Stimulated activated CD4-positive, alpha-beta T cell treated with anti-CD3 and anti-CD28 coated beads, Interleukin-15, amount 100 ng/mL, for 48 hours (primary cell): ENCODE results near the gene TAS1R3.

ENCODE experiments used
- DNase-seq, 2 donors: peaks; one replicate each; pipeline ENCODE4 v3.0.0-alpha.2; 2020; ENCODE audit warnings: low read depth in 2 of 2

TAS1R3 gene

DNA sequence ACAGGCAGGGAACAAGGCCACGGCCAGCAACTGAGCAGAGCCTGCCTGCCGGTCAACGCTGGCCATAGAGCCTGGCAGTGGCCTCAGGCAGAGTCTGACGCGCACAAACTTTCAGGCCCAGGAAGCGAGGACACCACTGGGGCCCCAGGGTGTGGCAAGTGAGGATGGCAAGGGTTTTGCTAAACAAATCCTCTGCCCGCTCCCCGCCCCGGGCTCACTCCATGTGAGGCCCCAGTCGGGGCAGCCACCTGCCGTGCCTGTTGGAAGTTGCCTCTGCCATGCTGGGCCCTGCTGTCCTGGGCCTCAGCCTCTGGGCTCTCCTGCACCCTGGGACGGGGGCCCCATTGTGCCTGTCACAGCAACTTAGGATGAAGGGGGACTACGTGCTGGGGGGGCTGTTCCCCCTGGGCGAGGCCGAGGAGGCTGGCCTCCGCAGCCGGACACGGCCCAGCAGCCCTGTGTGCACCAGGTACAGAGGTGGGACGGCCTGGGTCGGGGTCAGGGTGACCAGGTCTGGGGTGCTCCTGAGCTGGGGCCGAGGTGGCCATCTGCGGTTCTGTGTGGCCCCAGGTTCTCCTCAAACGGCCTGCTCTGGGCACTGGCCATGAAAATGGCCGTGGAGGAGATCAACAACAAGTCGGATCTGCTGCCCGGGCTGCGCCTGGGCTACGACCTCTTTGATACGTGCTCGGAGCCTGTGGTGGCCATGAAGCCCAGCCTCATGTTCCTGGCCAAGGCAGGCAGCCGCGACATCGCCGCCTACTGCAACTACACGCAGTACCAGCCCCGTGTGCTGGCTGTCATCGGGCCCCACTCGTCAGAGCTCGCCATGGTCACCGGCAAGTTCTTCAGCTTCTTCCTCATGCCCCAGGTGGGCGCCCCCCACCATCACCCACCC is at the start of gene TAS1R3:
Gene TAS1R3, plus strand, starts transcription at position 213 of the 898 bp plus-strand sequence. Its CDS starts 66 bp downstream, at position 279.
- no peak for DNase-seq

DNA sequence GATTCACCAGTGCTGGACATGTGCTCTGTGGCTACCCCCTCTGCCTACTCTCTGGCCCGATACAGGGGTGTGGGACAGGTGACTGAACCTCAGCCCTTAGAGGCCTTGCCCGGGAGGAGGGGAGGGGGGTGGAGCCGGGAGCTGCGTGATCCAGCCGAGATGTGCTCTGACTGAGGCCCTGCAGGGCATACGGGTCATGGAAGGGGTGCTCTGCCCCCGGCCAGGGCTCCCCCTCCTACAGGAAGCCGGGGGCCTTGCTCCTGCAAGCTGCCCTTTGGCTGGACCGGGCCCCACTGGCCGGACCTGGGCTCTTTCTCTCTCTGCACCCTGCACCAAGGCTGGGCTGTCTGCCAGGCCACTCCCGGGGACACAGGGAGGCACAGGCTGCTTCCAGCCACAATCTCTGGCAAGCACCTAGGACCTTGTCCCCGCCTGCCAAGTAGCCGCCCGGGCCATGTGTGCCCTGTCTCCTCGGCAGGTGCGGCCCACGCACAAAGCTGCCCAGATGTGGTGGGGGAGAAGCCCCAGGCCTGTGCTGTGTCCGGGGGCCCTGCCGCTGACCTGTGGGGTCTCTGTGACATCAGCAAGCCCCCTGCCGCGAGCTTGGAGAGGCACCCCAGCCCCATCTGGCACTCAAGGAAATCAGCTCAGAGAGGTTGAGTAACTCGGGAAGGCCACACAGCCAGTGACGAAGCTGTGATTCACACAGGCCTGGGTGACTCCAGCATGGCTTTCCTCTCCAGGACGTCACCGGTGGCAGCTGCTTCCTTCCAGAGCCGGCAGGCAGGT is 49.4 kb upstream of the TAS1R3 start:
- DNase-seq: peak; percentile 27 to 39

DNA sequence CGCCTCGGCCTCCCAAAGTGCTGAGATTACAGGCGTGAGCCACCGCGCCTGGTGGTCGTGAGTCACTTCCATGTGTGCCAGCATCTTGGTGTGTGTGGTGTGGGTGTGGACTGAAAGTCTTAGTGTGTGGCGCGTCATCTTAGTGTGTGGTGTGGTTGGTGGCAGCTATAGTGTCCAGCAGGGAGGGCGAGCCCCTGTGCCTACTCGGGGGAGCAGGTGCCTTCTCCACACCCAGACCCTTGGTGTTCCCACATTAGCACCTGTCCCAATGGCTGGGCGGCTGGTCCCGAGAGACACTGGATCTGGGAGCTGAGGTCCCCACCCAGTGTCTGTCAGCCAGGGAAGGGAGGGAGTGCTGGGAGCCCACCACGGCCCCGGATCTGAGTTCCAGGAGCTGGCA is 48.1 kb upstream of the TAS1R3 start:
- peak in 1 of 2 donors; percentile 44 for DNase-seq

DNA sequence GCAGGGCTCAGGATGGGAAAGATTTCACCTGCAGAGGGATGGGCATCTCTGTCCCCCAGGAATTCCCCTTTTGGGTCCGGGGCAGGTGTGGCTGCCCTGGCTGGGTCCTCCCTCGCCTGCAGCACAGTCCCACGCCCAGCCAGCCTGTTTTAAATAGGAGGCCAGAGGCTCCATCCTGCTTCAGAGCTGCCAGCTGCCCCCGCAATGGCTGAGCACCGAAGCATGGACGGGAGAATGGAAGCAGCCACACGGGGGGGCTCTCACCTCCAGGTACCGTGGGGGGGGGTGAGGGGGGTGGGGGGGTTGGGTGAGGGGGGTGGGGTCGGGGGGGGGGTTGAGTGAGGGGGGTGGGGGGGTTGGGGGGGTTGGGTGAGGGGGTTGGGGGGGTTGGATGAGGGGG is 47.3 kb upstream of the TAS1R3 start:
- DNase-seq: no peak

DNA sequence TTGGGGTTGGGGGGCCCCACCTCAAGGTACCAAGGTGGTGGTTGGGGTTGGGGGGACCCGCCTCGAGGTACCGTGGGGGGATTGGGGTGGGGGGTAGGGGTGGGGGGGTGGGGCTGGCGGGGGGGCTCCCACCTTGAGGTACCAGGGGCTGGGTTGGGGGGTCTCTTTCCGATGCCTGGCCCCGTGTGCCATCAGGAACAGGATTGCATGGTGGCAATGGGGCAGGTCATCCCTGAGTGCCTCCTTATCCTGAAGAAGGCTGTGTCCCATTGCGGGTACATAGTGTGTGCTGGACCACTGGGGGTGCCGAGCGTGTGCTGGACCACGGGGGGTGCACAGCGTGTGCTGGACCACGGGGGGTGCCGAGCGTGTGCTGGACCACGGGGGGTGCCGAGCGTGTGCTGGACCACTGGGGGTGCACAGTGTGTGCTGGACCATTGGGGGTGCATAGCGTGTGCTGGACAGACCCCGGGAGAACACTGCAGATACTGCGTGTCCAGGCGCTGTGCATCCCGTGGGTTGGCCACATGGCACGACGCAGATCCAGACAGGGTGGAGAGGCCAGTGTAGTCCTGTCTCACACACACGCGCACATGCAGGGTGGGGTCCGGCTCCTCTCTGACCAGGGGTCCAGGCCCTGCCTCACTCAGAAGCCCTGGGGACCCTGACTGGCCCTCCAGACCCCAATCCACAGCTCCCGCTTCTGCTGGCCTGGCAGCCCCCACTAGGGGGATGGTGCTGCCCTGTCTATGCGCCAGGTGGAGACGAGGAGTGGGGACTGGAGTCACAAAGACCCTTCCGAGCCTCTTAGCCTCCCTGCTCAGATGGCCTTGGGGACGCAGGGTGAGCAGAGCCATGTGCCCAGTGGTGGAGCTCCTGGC is 46.6 kb upstream of the TAS1R3 start:
- no peak for DNase-seq

DNA sequence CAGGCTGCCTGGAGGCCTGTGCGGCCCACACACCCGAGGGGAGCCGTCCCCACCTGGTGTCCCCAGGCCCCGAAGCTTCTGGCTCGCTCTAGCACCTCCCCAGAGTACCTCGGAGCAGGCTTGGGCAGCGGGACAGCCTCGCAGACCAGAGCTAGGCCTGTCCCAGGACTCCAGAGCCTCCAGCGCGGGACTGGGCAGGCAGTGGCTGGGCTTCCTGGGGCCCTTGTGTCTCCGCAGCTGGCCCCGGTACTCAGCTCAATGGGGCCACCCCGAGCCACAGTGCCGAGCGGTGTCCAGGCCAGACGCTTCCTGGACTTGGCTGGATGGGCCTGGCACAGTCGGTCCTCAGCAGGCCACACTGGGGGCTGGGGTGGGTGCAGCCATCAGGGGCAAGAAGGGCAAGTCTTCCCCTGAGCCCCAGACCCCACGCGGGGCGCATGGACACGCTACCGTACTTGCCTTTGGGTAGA is 45.9 kb upstream of the TAS1R3 start:
- no peak for DNase-seq

DNA sequence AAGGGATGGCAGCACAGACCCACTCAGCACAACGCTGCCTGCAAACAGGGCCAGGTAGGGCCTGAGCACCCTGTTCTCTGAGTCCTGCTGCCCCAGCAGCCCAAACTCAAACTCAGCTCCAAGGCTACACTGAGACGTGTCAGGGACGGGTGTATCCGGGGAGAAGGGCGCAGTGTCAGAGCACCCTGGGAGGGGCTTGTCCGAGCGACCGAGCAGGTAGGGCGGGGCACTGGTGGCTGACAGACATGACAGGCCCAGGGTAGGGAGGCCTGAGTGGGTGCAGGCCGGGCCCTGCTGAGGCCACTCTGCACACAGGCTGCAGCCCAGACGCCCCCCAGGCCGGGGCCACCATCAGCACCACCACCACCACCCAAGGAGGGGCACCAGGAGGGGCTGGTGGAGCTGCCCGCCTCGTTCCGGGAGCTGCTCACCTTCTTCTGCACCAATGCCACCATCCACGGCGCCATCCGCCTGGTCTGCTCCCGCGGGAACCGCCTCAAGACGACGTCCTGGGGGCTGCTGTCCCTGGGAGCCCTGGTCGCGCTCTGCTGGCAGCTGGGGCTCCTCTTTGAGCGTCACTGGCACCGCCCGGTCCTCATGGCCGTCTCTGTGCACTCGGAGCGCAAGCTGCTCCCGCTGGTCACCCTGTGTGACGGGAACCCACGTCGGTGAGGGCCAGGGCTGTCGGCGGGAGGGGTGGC is 45.3 kb upstream of the TAS1R3 start:
- DNase-seq: no peak

DNA sequence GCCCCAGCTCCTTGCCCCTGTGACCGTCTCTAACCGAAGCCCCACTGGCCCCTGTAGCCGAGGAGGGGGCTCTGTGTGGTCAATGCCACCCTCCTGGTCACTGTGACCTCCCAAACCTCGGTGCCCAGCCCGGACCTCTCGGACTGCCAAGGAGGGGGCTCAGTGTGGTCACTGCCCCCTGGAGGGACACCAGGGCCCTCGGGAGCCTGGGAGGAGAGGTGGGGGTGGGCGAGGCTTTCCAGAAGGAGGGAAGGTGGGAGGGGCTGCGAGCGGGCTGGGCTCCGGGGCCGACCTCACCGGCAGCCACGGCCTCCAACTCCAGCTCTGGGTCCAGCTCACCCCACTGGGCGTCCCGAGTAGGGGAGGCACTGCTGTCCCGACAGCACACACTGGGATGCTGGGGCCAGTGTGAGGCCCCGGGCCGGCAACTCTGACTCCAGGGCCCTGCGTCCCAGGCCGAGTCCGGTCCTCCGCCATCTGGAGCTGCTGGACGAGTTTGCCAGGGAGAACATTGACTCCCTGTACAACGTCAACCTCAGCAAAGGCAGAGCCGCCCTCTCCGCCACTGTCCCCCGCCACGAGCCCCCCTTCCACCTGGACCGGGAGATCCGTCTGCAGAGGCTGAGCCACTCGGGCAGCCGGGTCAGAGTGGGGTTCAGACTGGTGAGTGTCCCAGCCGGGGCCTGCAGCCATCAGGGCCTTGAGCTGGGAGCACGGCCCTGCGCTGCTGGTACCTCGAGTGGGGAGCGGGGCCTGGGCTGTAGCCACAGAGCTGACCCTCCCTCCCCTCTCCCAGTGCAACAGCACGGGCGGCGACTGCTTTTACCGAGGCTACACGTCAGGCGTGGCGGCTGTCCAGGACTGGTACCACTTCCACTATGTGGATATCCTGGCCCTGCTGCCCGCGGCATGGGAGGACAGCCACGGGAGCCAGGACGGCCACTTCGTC is 44.5 kb upstream of the TAS1R3 start:
- no peak for DNase-seq

DNA sequence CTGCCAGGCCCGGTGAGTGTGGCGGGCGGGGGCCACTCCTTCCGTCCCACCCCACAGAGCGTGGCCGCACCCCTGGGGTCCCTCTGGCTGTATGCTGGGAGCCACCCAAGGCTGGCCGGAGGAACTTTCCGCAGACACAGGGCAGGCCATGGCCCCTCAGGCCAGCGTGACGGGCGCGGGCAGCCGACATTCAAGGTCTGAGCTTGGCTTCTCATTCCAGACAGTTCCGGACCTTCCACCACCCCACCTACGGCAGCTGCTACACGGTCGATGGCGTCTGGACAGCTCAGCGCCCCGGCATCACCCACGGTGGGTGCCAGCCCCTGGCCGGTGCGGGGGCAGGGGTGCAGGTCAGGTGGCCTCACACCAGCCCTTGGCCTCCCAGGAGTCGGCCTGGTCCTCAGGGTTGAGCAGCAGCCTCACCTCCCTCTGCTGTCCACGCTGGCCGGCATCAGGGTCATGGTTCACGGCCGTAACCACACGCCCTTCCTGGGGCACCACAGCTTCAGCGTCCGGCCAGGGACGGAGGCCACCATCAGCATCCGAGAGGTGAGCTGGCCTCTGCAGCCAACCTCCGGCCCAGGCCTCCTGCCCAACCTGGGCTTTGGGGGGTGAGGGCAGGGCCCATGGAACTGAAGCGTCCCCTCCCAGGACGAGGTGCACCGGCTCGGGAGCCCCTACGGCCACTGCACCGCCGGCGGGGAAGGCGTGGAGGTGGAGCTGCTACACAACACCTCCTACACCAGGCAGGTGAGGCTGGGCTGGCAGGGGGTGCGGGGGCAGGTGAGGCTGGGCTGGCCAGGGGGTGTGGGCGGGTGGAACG is 43.6 kb upstream of the TAS1R3 start:
- DNase-seq: no peak

DNA sequence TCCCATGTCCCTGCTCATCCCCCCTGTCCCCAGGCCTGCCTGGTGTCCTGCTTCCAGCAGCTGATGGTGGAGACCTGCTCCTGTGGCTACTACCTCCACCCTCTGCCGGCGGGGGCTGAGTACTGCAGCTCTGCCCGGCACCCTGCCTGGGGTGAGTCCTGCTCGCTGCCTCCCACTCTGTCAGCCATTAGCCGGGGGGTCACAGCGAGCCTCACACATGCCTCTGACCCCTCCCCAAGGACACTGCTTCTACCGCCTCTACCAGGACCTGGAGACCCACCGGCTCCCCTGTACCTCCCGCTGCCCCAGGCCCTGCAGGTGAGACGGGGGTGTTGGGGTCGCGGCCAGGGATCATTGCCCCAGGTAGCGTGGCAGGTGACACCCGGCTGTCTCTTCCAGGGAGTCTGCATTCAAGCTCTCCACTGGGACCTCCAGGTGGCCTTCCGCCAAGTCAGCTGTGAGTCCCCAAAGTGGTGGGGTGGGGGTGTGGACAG is 40.8 kb upstream of the TAS1R3 start:
- DNase-seq: peak in 1 of 2 donors; percentile 49

DNA sequence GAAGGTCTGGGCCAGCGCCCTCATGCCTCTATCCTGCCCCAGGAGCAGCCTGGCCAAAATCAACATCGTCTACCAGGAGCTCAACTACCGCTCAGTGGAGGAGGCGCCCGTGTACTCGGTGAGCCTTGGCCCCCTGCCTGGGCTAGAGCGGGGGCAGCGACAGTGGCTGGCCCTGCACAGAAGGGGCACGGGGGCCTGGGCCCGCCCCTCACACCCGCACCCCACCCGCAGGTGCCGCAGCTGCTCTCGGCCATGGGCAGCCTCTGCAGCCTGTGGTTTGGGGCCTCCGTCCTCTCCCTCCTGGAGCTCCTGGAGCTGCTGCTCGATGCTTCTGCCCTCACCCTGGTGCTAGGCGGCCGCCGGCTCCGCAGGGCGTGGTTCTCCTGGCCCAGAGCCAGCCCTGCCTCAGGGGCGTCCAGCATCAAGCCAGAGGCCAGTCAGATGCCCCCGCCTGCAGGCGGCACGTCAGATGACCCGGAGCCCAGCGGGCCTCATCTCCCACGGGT is 40.0 kb upstream of the TAS1R3 start:
- DNase-seq: no peak

DNA sequence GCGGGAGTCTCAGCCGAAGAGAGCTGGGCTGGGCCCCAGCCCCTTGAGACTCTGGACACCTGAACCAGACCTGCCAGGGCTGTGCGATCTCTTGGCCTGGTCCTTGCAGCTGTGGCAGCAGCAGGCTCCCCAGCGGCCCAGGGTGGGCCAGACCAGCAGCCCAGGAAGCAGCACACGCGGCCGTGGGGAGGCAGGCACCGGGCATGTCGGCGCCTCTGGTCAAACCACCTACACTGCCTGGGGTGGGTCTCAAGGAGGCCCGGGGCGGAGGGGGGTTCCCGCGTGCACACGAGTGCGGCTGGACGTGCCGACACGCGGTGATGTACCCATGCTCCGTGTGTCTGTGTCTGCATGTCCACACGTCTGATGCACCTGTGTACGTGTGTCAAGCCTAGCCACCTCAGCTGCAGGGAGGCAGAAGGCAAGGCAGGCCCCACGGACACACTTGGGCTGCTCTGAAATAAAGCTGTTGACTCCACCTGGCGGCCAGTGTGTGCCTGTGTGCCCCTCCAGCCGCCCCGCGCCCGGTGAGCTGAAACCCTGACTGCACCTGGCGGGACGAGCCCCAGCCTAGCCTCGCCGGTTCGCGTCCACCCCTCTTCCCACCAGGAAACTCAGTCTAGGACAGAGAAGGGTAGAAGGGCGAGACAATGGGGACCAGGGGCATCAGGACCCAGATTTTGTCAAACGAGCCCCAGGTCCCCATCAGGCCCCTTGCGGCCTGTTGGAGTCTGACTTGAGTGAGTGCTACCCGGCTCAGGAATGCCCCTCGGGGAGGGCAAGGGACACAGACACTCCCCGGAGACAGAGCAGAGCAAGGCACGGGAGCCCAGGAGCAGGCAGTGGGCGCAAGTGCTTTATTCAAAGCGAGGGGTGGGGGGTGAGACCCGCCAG is 39.3 kb upstream of the TAS1R3 start:
- peak in 1 of 2 donors; percentile 37 for DNase-seq

DNA sequence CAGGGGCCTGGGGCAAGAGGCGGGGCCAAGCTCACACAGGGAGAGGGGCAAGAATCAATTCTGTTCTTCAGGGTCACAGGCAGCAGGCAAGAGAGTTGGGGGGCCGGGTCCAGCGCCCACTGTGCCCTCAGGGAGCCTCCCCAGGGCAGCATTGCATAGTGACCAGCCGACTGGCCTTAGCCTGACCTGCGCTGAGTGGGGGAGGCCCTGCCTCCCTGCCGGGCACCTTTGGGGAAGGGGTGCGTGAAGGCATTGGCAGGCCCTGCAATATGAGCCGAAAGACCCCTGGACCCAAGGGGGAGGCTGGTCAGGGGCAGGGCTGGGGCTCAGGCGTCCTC is 38.7 kb upstream of the TAS1R3 start:
- DNase-seq: no peak

DNA sequence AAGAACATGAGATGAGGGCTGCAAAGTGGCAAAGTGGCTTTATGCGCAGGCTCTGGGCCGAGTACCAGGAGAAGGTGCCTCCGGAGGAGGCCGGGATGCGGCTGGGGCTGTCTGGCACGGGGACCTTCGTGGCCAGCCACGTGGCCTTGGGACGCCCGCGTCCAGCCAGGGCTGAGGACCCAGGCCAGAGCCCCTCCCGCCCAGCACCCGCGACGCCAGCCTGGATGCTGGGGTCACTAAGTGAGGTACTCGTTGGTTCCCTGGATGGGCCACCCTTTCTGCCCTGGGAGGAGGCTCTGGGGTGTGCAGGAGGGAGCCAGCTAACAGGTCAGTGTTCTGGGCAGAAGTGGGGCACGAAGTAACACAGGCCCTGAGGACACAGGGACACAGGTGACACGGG is 38.2 kb upstream of the TAS1R3 start:
- no peak for DNase-seq

DNA sequence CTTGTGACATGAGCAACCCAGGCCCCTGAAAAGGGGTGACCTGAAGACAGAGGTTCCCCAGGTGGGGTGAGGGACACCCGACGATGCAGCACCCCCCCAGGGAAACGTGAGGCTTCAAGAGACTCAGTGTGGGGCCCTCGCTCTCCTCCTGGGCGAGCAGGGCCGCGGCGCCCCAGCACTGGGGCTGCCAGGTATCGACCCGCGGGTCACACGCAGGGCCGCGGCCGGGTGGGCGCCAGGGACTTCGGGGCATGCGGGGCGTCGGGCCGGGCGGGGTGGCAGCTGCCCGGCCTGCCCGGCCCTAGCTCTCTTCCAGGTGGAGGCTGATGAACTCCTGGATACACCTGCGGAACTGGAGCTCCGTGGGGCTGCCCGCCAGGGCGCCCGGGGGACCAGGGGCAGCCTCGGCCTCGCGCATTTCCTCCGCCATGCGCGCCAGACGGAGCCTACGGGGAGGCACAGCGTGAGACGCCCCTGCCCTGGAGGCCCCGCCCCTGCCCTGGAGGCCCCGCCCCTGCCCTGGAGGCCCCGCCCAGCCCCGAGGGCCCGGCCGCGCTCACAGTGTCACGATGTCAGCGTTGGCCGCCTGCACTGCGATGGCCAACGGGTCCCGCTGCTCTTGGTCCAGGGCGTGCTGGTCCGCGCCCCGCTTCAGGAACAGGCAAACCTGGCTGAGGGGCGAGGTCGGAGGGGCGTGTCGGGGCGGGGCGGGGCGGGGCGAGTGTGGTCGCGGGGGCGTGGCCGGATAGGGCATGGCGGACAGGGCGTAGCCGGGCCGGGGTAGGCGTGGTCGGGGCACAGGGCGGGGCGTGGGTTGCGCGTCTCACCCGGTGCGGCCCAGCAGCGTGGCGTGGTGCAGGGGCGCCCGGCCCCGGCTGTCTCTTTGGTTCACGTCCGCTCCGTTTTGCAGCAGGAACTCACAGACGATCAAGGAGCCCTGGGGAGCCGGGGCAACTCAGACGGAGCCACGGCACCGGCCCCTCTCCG is 37.5 kb upstream of the TAS1R3 start:
- DNase-seq: no peak

DNA sequence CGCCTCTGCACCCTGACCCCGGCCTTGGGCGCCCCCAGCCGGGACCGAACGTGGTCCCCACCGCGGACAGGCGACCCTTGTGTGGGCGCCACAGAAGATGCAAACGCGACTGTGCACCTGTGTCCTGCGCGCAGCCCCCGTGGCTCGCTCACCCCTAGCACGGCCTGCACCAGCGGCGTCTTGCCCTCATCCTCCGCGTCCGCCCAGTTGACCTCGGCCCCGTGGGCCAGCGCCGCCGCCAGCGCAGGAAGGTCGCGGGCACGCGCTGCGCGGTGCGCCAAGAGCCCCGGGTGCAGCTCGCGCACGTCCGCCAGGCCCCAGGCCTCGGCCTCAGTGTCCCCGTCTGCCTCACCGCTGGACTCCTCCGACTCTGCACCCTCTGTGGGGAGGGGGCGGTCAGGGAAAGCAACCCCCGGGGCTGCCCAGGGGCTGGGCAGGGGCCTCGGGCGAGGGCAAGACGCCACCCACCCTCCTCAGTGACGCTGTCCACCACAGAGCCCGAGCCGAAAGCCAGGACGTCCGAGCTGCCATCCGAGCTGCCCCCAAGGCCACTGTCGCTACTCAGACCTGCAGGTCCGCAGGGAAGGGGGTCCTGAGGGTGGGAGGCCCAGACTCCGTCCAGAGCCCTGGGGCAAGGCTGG is 36.7 kb upstream of the TAS1R3 start:
- no peak for DNase-seq
